A549 (cell line): Measurements from ENCODE around the gene KCNQ1OT1. TPM values are rescaled to one million over a fixed set of nuclear protein-coding genes. Genes with fewer than 3 reads are reported as not detected.

Experiments used
- ATAC-seq, 2 experiments: fragments of 200-7000 bp in 1 of 2; fragments of >200 bp in 1 of 2; cut with Nextera tagmentation in 1 of 2; cut with Tn5 transposase in 1 of 2; 3 replicates each; pipeline versions ENCODE4 v1.8.0 to v1.9.1; 2018 to 2020; ENCODE audit warnings: mild to moderate bottlenecking in 1 of 2, moderate library complexity in 1 of 2
- CTCF ChIA-PET: fragments of 300-600 bp; sonication (Branson Sonifier 250); formaldehyde crosslinking; extraction: SDS; loops from one replicate; lab custom pipeline; 2021; ENCODE audit warnings: antibody characterized with exemption, inconsistent platforms; lab: Yijun Ruan, JAX
- POLR2A ChIA-PET: fragments of 350-600 bp; formaldehyde crosslinking; extraction: SDS; loops from one replicate; lab custom pipeline; 2021; ENCODE audit warnings: antibody characterized with exemption, inconsistent platforms; lab: Yijun Ruan, JAX
- DNase-seq, 2 experiments: peaks; one replicate each; pipeline versions ENCODE4 v3.0.0 to v3.0.0-alpha.2; 2011 to 2016; ENCODE audit warnings: low read depth in 1 of 2, low spot score in 1 of 2
- FAIRE-seq: peaks from 2 replicates; lab custom pipeline; 2011; peaks lifted over from hg19 to GRCh38; lab: Jason Lieb, UNC
- H3K27ac ChIP-seq, 2 experiments: fragments of >200 bp; sonication (Bioruptor Twin); formaldehyde crosslinking; 3 replicates each; pipeline ENCODE4 v1.5.1; 2016 to 2017
- H3K4me1 ChIP-seq: fragments of >200 bp; sonication (Bioruptor Twin); formaldehyde crosslinking; 3 replicates; pipeline ENCODE4 v1.6.1; 2016
- H3K4me2 ChIP-seq: fragments of >200 bp; sonication (Bioruptor Twin); formaldehyde crosslinking; 3 replicates; pipeline ENCODE4 v1.6.1; 2016
- H3K4me3 ChIP-seq: fragments of >200 bp; sonication (Bioruptor Twin); formaldehyde crosslinking; 3 replicates; pipeline ENCODE4 v1.5.1; 2016
- H3K9me3 ChIP-seq: fragments of >200 bp; sonication (Bioruptor Twin); formaldehyde crosslinking; 3 replicates; pipeline ENCODE4 v1.6.1; 2016
- BCL3 ChIP-seq: fragments of >200 bp; sonication (Bioruptor Twin); formaldehyde crosslinking; IDR thresholded peaks from 3 replicates; pipeline ENCODE4 v1.6.1; 2016
- BHLHE40 ChIP-seq: IDR thresholded peaks from 2 replicates; pipeline ENCODE4 v1.6.1; 2012; ENCODE audit warnings: low read depth, low read length, inconsistent platforms
- CHD2 ChIP-seq: fragments of 150-350 bp; IDR thresholded peaks from 2 replicates; pipeline ENCODE4 v1.6.1; 2014; ENCODE audit warnings: low read length; ENCODE audit not compliant: partially characterized antibody
- EHF ChIP-seq: fragments of 250-450 bp; sonication (Bioruptor Pico); IDR thresholded peaks from 2 replicates; pipeline ENCODE4 v1.5.0; 2020; ENCODE audit warnings: mild to moderate bottlenecking
- EP300 ChIP-seq, 2 experiments: fragments of >200 bp; sonication (Bioruptor Twin); formaldehyde crosslinking; IDR thresholded peaks; 2 replicates in 1 of 2; 3 replicates in 1 of 2; pipeline ENCODE4 v1.6.1; 2016 to 2017
- FOXS1 ChIP-seq: fragments of 250-450 bp; sonication (Bioruptor Pico); IDR thresholded peaks from 2 replicates; pipeline ENCODE4 v1.5.0; 2020; ENCODE audit warnings: mild to moderate bottlenecking, moderate library complexity
- HDAC2 ChIP-seq: fragments of 200-600 bp; sonication (generic); IDR thresholded peaks from 2 replicates; pipeline ENCODE4 v1.6.1; 2016
- HOXA7 ChIP-seq: fragments of 250-450 bp; sonication (Bioruptor Pico); IDR thresholded peaks from 2 replicates; pipeline ENCODE4 v1.5.0; 2020; ENCODE audit warnings: mild to moderate bottlenecking, moderate library complexity
- JUNB ChIP-seq: fragments of >200 bp; sonication (Bioruptor Twin); formaldehyde crosslinking; IDR thresholded peaks from 2 replicates; pipeline ENCODE4 v1.6.1; 2016
- MAFK ChIP-seq: fragments of 450-650 bp; IDR thresholded peaks from 2 replicates; pipeline ENCODE4 v1.6.1; 2014; ENCODE audit not compliant: partially characterized antibody
- MAZ ChIP-seq: fragments of 150-350 bp; IDR thresholded peaks from 2 replicates; pipeline ENCODE4 v1.6.1; 2014; ENCODE audit warnings: antibody characterized with exemption, low read depth, low read length, borderline replicate concordance
- MYC ChIP-seq: IDR thresholded peaks from 2 replicates; pipeline ENCODE4 v1.6.1; 2012; ENCODE audit warnings: mild to moderate bottlenecking, inconsistent platforms, low read length, improper control_type of control experiment, borderline replicate concordance
- NR3C1 ChIP-seq: fragments of >200 bp; sonication (Bioruptor Twin); formaldehyde crosslinking; IDR thresholded peaks from 3 replicates; pipeline ENCODE4 v1.6.1; 2017
- POLR2A ChIP-seq: IDR thresholded peaks from 2 replicates; pipeline ENCODE4 v1.6.1; 2012; ENCODE audit warnings: mild to moderate bottlenecking, low read length
- RAD21 ChIP-seq, 2 experiments: fragments of >200 bp in 1 of 2; sonication (Bioruptor Twin) in 1 of 2; formaldehyde crosslinking in 1 of 2; IDR thresholded peaks in 1 of 2; conservative IDR thresholded peaks in 1 of 2; 2 replicates in 1 of 2; 3 replicates in 1 of 2; pipeline ENCODE4 v1.6.1; 2012 to 2018; ENCODE audit warnings: inconsistent platforms in 1 of 2
- RCOR1 ChIP-seq: fragments of 150-350 bp; IDR thresholded peaks from 2 replicates; pipeline ENCODE4 v1.6.1; 2014; ENCODE audit warnings: antibody characterized with exemption, low read length, low read depth
- SMC3 ChIP-seq: fragments of >200 bp; sonication (Bioruptor Twin); formaldehyde crosslinking; IDR thresholded peaks from 3 replicates; pipeline ENCODE4 v1.6.1; 2018; ENCODE audit warnings: inconsistent platforms
- SREBF2 ChIP-seq: fragments of 450-650 bp; IDR thresholded peaks from 2 replicates; pipeline ENCODE4 v1.6.1; 2014; ENCODE audit warnings: mild to moderate bottlenecking, moderate library complexity
- TFCP2L1 ChIP-seq: fragments of 250-450 bp; sonication (Bioruptor Pico); IDR thresholded peaks from 2 replicates; pipeline ENCODE4 v1.5.0; 2021; ENCODE audit warnings: mild to moderate bottlenecking
- ZC3H11A ChIP-seq: fragments of 450-650 bp; IDR thresholded peaks from 2 replicates; pipeline ENCODE4 v1.6.1; 2014; ENCODE audit warnings: antibody characterized with exemption, mild to moderate bottlenecking
- ZNF302 ChIP-seq: fragments of 250-450 bp; sonication (Bioruptor Pico); IDR thresholded peaks from 2 replicates; pipeline ENCODE4 v1.9.0; 2021; ENCODE audit warnings: inconsistent platforms, mild to moderate bottlenecking, moderate library complexity
- WGBS: methylation state at CpG from one replicate; pipeline ENCODE4 v1.1.6; 2017; ENCODE audit errors: missing lambda C conversion rate; 5-methylcytosine and 5-hydroxymethylcytosine counted together
- polyA plus RNA-seq, 4 experiments: library from polyadenylated mRNA; depleted of rRNA in 3 of 4; stranded (reverse); fragments of >200 nt; fragmentation: RNase III in 1 of 4; extraction: RNeasy Plus Mini Kit Qiagen cat#74134 plus additional on column Dnase treatment in 1 of 4; gene quantifications; 2 replicates in 3 of 4; 3 replicates in 1 of 4; pipeline ENCODE4 v1.2.3, GENCODE V29; 2011 to 2017

Gene KCNQ1OT1
- polyA plus RNA-seq, 2 of the 4 experiments (the other 2 are of a cell fraction): 0.03 to 0.13 TPM

DNA sequence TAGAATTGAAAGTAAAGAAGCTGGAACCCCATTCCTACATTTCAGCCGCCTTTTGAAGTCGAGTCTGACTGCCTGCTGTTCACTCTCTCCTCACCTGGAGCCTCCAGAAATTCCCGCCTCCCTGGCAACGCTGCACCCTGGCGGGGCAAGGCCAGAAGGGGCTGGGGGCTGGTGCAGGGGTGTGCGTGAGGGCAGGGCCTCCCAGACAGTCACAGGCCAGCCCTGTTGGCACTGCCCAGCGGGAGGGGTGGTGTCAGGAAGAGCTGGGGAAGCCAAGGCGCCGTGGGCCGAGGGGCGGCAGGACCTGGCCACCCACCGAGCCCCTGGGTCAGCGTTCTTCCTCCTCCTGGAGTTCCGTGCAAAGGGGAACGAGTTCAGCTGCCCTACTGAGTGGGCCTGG is 123.2 kb downstream of the KCNQ1OT1 start:
- CTCF ChIA-PET: no interaction called here
- DNase-seq (no peak), ATAC-seq (no peak), FAIRE-seq (no peak)
- POLR2A ChIA-PET: no interaction called here
- H3K4me3 ChIP-seq: no peak overlapping the region
- TF ChIP-seq FOXS1 (CRISPR knock-in tag) (no peak), JUNB (no peak), EP300 (IDR thresholded peaks at IDR 0.05) (no peak), TFCP2L1 (CRISPR knock-in tag) (no peak), MAFK (no peak), MAZ (no peak), BCL3 (no peak), ZNF302 (CRISPR knock-in tag) (no peak), EHF (CRISPR knock-in tag) (no peak), RAD21 (conservative IDR thresholded peaks at IDR 0.05 in 1 of 2, IDR thresholded peaks at IDR 0.05 in 1 of 2) (no peak), SREBF2 (no peak), SMC3 (no peak), HDAC2 (no peak), HOXA7 (CRISPR knock-in tag) (no peak), CHD2 (no peak), POLR2A (no peak), NR3C1 (no peak)
- H3K4me2 ChIP-seq: no peak overlapping the region
- H3K9me3 ChIP-seq: no peaks in the 10 kb centered on the region
- WGBS: 67% methylated on average over 13 of the region's 15 CpGs
- H3K27ac ChIP-seq: no peak overlapping the region
- H3K4me1 ChIP-seq: no peaks in the 10 kb centered on the region

- no peaks in the 10 kb centered on the region for H3K4me1 ChIP-seq
- no peak overlapping the region for H3K27ac ChIP-seq
- 74% methylated on average over 14 of the region's 15 CpGs for WGBS
- ChIA-PET CTCF (interaction anchor here (2.5 kb wide), 1 partner anchor 43 kb away, joined by 8 read pairs; no protein-coding TSS in a partner anchor), POLR2A (no interaction called here)
- no peak overlapping the region for H3K4me3 ChIP-seq
- TF ChIP-seq RCOR1 (no peak), ZC3H11A (no peak), BCL3 (no peak), BHLHE40 (no peak), RAD21 (conservative IDR thresholded peaks at IDR 0.05 in 1 of 2, IDR thresholded peaks at IDR 0.05 in 1 of 2) (no peak), SREBF2 (no peak), MYC (no peak)
- no peaks in the 10 kb centered on the region for H3K9me3 ChIP-seq
- DNase-seq: no peak
- no peak for FAIRE-seq
- H3K4me2 ChIP-seq: no peak overlapping the region
- ATAC-seq: no peak
These were observed 123.7 kb downstream of the KCNQ1OT1 start for GRCh38 chr11:2576111-2576510.

- no peak for TF ChIP-seq MAZ
- ChIA-PET POLR2A (no interaction called here), CTCF (interaction anchor here (1.0 to 2.5 kb wide), 2 partner anchors 43 to 211 kb away, joined by 4 to 8 read pairs; no protein-coding TSS in a partner anchor)
- ATAC-seq (no peak), FAIRE-seq (no peak), DNase-seq (no peak)
- Histone ChIP-seq H3K4me3 (no peak overlapping the region), H3K4me1 (no peaks in the 10 kb centered on the region), H3K9me3 (no peaks in the 10 kb centered on the region), H3K4me2 (no peak overlapping the region), H3K27ac (no peak overlapping the region)
- 84% methylated on average over 16 of the region's 17 CpGs for WGBS
These were observed 124.2 kb downstream of the KCNQ1OT1 start for GRCh38 chr11:2575591-2576051.
